Left ventricle myocardium inferior (tissue), 1 donor: ENCODE results near the gene TOLLIP. TPM values are rescaled to one million over a fixed set of nuclear protein-coding genes. Genes with fewer than 3 reads are reported as not detected.

ENCODE experiments used
- DNase-seq: peaks from one replicate; pipeline ENCODE4 v3.0.0-alpha.2; 2020
- H3K27ac ChIP-seq: fragments of 200-600 bp; replicated peaks from 2 replicates; pipeline ENCODE4 v1.8.0; 2021
- H3K27me3 ChIP-seq: fragments of 200-600 bp; 2 replicates; pipeline ENCODE4 v1.8.0; 2021; ENCODE audit warnings: low read depth
- H3K36me3 ChIP-seq: fragments of 200-600 bp; 2 replicates; pipeline ENCODE4 v1.8.0; 2021
- H3K4me1 ChIP-seq: fragments of 200-600 bp; 2 replicates; pipeline ENCODE4 v1.8.0; 2021
- H3K4me3 ChIP-seq: fragments of 200-600 bp; 2 replicates; pipeline ENCODE4 v1.8.0; 2021; ENCODE audit warnings: mild to moderate bottlenecking, moderate library complexity
- H3K9me3 ChIP-seq: fragments of 200-600 bp; replicated peaks from 2 replicates; pipeline ENCODE4 v1.8.0; 2021
- CTCF ChIP-seq: fragments of 200-600 bp; IDR thresholded peaks from 2 replicates; pipeline ENCODE4 v1.8.0; 2021; ENCODE audit warnings: antibody characterized with exemption, mild to moderate bottlenecking, borderline replicate concordance
- intact Hi-C: fragments of 100-400 bp; cut with micrococcal nuclease; formaldehyde crosslinking; loops from one replicate; pipeline ENCODE4 v1.11.0; 2022
- total RNA-seq: library from RNA; stranded (reverse); fragmentation: NEBNext Ultra II Directional; extraction: Animal tissue kit (Norgen Biotek cat#: 25700); gene quantifications from one replicate; pipeline ENCODE4 v1.2.1, GENCODE V29; 2021
- donor health status: DM: no; HTN: yes; CAD: no; lungs with severe emphysema.

The TOLLIP gene
- total RNA-seq, 1 donor from 2014 or later: 51.9 TPM

GRCh38 chr11:1259561-1259960 is 49.9 kb downstream of the TOLLIP start:
- no peak for TF ChIP-seq CTCF
- H3K4me1 ChIP-seq: peaks cover 16% of the 10 kb centered on the region
- DNase-seq: no peak
- H3K36me3 ChIP-seq: no peaks in the 10 kb centered on the region
- H3K27ac ChIP-seq: no peak overlapping the region
- no peaks in the 10 kb centered on the region for H3K9me3 ChIP-seq
- no peak overlapping the region for H3K4me3 ChIP-seq
- intact Hi-C loops: no loop called here
- peaks cover 10% of the 10 kb centered on the region for H3K27me3 ChIP-seq

- no peak overlapping the region for H3K4me3 ChIP-seq
- no peaks in the 10 kb centered on the region for H3K36me3 ChIP-seq
- no peak for DNase-seq
- H3K27me3 ChIP-seq: peaks cover 10% of the 10 kb centered on the region
- intact Hi-C loops: no loop called here
- no peak overlapping the region for H3K27ac ChIP-seq
- peaks cover 16% of the 10 kb centered on the region for H3K4me1 ChIP-seq
- no peak for TF ChIP-seq CTCF
- H3K9me3 ChIP-seq: no peaks in the 10 kb centered on the region
Observed at GRCh38 chr11:1259076-1259461, 50.4 kb downstream of the TOLLIP start.

- no peak overlapping the region for H3K27ac ChIP-seq
- H3K4me1 ChIP-seq: peaks cover 16% of the 10 kb centered on the region
- DNase-seq: no peak
- intact Hi-C loops: no loop called here
- H3K4me3 ChIP-seq: no peak overlapping the region
- H3K27me3 ChIP-seq: peaks cover 10% of the 10 kb centered on the region
- H3K9me3 ChIP-seq: no peaks in the 10 kb centered on the region
- no peaks in the 10 kb centered on the region for H3K36me3 ChIP-seq
- TF ChIP-seq CTCF: no peak
Observed at GRCh38 chr11:1258401-1259075, 50.9 kb downstream of the TOLLIP start.

- intact Hi-C loops: no loop called here
- no peak overlapping the region for H3K27ac ChIP-seq
- TF ChIP-seq CTCF: no peak
- no peaks in the 10 kb centered on the region for H3K9me3 ChIP-seq
- no peaks in the 10 kb centered on the region for H3K36me3 ChIP-seq
- H3K4me3 ChIP-seq: no peak overlapping the region
- DNase-seq: no peak
- H3K4me1 ChIP-seq: peaks cover 12% of the 10 kb centered on the region
- H3K27me3 ChIP-seq: peaks cover 10% of the 10 kb centered on the region
Observed at GRCh38 chr11:1257916-1258315, 51.5 kb downstream of the TOLLIP start.

- H3K36me3 ChIP-seq: no peaks in the 10 kb centered on the region
Observed at GRCh38 chr11:1257366-1257765, 52.1 kb downstream of the TOLLIP start.

More at GRCh38 chr11:1257366-1257765, 52.1 kb downstream of the TOLLIP start:
- intact Hi-C loops: no loop called here
- H3K4me1 ChIP-seq: peaks cover 8% of the 10 kb centered on the region
- H3K9me3 ChIP-seq: no peaks in the 10 kb centered on the region
- no peak for TF ChIP-seq CTCF
- DNase-seq: no peak
- no peak overlapping the region for H3K4me3 ChIP-seq
- peaks cover 10% of the 10 kb centered on the region for H3K27me3 ChIP-seq
- H3K27ac ChIP-seq: no peak overlapping the region
